IPS-NIHi11 (cell line): Measurements from ENCODE around the gene LEFTY2.
"Not testable (repeated sequence)": the region's sequence is repeated elsewhere in the genome, so short reads cannot be mapped to it uniquely, and the experiment has no call there.

Source experiments
- DNase-seq: peaks from one replicate; pipeline ENCODE4 v3.0.0; 2012; ENCODE audit warnings: mixed read lengths, low spot score

Gene LEFTY2

GRCh38 chr1:225941187-225941941, at the start of gene LEFTY2:
Gene LEFTY2, minus strand, starts transcription at chr1:225941220. Its CDS starts 80 bp downstream, at chr1:225941140.
- DNase-seq: no peak

GRCh38 chr1:225987491-225988316, 46.7 kb upstream of the LEFTY2 start:
- DNase-seq: peak; percentile 33

GRCh38 chr1:225981714-225982113, 40.7 kb upstream of the LEFTY2 start:
- no peak for DNase-seq

- DNase-seq: no peak
Observed at GRCh38 chr1:225980005-225980836, 39.2 kb upstream of the LEFTY2 start.

GRCh38 chr1:225979421-225979820, 38.4 kb upstream of the LEFTY2 start:
- DNase-seq: no peak

GRCh38 chr1:225977937-225978748, 37.1 kb upstream of the LEFTY2 start:
- no peak for DNase-seq

GRCh38 chr1:225975146-225975545, 34.1 kb upstream of the LEFTY2 start:
- DNase-seq: not testable (repeated sequence)

- DNase-seq: no peak
Observed at GRCh38 chr1:225974454-225974853, 33.4 kb upstream of the LEFTY2 start.

GRCh38 chr1:225973158-225973557, 32.1 kb upstream of the LEFTY2 start:
- peak; percentile 39 for DNase-seq

- DNase-seq: no peak
Observed at GRCh38 chr1:225972344-225973152, 31.5 kb upstream of the LEFTY2 start.

- not testable (repeated sequence) for DNase-seq
Observed at GRCh38 chr1:225970592-225971157, 29.7 kb upstream of the LEFTY2 start.

- DNase-seq: not testable (repeated sequence)
Observed at GRCh38 chr1:225969751-225970150, 28.7 kb upstream of the LEFTY2 start.

- DNase-seq: no peak
Observed at GRCh38 chr1:225965231-225965630, 24.2 kb upstream of the LEFTY2 start.

- no peak for DNase-seq
Observed at GRCh38 chr1:225963735-225964530, 22.9 kb upstream of the LEFTY2 start.

GRCh38 chr1:225962440-225962975, 21.5 kb upstream of the LEFTY2 start:
- peak; percentile 89 for DNase-seq

- no peak for DNase-seq
Observed at GRCh38 chr1:225961659-225962439, 20.8 kb upstream of the LEFTY2 start.

- DNase-seq: no peak
Observed at GRCh38 chr1:225958041-225958440, 17.0 kb upstream of the LEFTY2 start.

GRCh38 chr1:225954753-225955152, 13.7 kb upstream of the LEFTY2 start:
- no peak for DNase-seq
